GM19239 (cell line): ENCODE data around the gene ITGA11.

Source experiments
- DNase-seq: peaks from one replicate; pipeline ENCODE4 v3.0.0; 2011; ENCODE audit warnings: low spot score; ENCODE audit not compliant: insufficient read length
- FAIRE-seq: peaks from 2 replicates; lab custom pipeline; 2011; peaks lifted over from hg19 to GRCh38; lab: Jason Lieb, UNC

The ITGA11 gene

GRCh38 chr15:68281008-68281407, 151.0 kb downstream of the ITGA11 start:
- FAIRE-seq, result no peak
- DNase-seq, result no peak

- DNase-seq, result no peak
- FAIRE-seq, result no peak
Observed at GRCh38 chr15:68279779-68280753, 151.9 kb downstream of the ITGA11 start.

GRCh38 chr15:68278595-68279405, 153.2 kb downstream of the ITGA11 start:
- FAIRE-seq (no peak), DNase-seq (no peak)

GRCh38 chr15:68278345-68278594, 153.7 kb downstream of the ITGA11 start:
- DNase-seq, result no peak
- no peak for FAIRE-seq

- DNase-seq, result peak; percentile 69
- peak; percentile 73 for FAIRE-seq
Observed at GRCh38 chr15:68277603-68278344, 154.2 kb downstream of the ITGA11 start, which contains the start of gene FEM1B. FEM1B (plus strand) TSS chr15:68277745; CDS start chr15:68278418, 673 bp downstream.

GRCh38 chr15:68277131-68277602, 154.8 kb downstream of the ITGA11 start:
- DNase-seq, result no peak
- no peak for FAIRE-seq

- FAIRE-seq (no peak), DNase-seq (no peak)
Observed at GRCh38 chr15:68276668-68277067, 155.3 kb downstream of the ITGA11 start.

GRCh38 chr15:68275165-68275746, 156.7 kb downstream of the ITGA11 start:
- no peak for DNase-seq
- no peak for FAIRE-seq

GRCh38 chr15:68274201-68274848, 157.6 kb downstream of the ITGA11 start:
- FAIRE-seq (no peak), DNase-seq (no peak)

- FAIRE-seq, result no peak
- no peak for DNase-seq
Observed at GRCh38 chr15:68272721-68273271, 159.2 kb downstream of the ITGA11 start.

- no peak for DNase-seq
- no peak for FAIRE-seq
Observed at GRCh38 chr15:68271854-68272471, 160.0 kb downstream of the ITGA11 start.

- FAIRE-seq (no peak), DNase-seq (no peak)
Observed at GRCh38 chr15:68268405-68268804, 163.6 kb downstream of the ITGA11 start.

- no peak for DNase-seq
- no peak for FAIRE-seq
Observed at GRCh38 chr15:68265674-68266073, 166.3 kb downstream of the ITGA11 start.

GRCh38 chr15:68265081-68265480, 166.9 kb downstream of the ITGA11 start:
- DNase-seq (no peak), FAIRE-seq (no peak)

GRCh38 chr15:68264282-68264681, 167.7 kb downstream of the ITGA11 start:
- FAIRE-seq, result no peak
- DNase-seq, result no peak

- no peak for DNase-seq
- FAIRE-seq, result no peak
Observed at GRCh38 chr15:68262514-68263356, 169.2 kb downstream of the ITGA11 start.

- DNase-seq (no peak), FAIRE-seq (no peak)
Observed at GRCh38 chr15:68261980-68262379, 170.0 kb downstream of the ITGA11 start.

GRCh38 chr15:68261241-68261640, 170.7 kb downstream of the ITGA11 start:
- DNase-seq (no peak), FAIRE-seq (no peak)
